ENCODE results near the gene EDRF1.
"Not testable (repeated sequence)": the region's sequence is repeated elsewhere in the genome, so short reads cannot be mapped to it uniquely, and the experiment has no call there.

Gene EDRF1

GRCh38 chr10:125709553-125710474, 9.7 kb upstream of the EDRF1 start:
- no peak for DNase-seq

- DNase-seq = no peak
Measured at GRCh38 chr10:125711110-125711750, 8.3 kb upstream of the EDRF1 start.

GRCh38 chr10:125714728-125715127, 4.8 kb upstream of the EDRF1 start:
- not testable (repeated sequence) for DNase-seq

- no peak for DNase-seq
Measured at GRCh38 chr10:125720002-125720382, 483 bp downstream of the EDRF1 start.

- DNase-seq = no peak
Measured at GRCh38 chr10:125721035-125721434, 1.5 kb downstream of the EDRF1 start.

- no peak for DNase-seq
Measured at GRCh38 chr10:125722811-125723210, 3.3 kb downstream of the EDRF1 start.

GRCh38 chr10:125726914-125727313, 7.4 kb downstream of the EDRF1 start:
- DNase-seq = no peak

- DNase-seq = no peak
Measured at GRCh38 chr10:125727436-125727835, 7.9 kb downstream of the EDRF1 start.

GRCh38 chr10:125734148-125734547, 14.6 kb downstream of the EDRF1 start:
- no peak for DNase-seq

GRCh38 chr10:125734823-125735222, 15.3 kb downstream of the EDRF1 start:
- DNase-seq = no peak

GRCh38 chr10:125738206-125738605, 18.7 kb downstream of the EDRF1 start:
- DNase-seq = no peak

- DNase-seq = no peak
Measured at GRCh38 chr10:125739994-125740679, 20.6 kb downstream of the EDRF1 start.

- DNase-seq = no peak
Measured at GRCh38 chr10:125742465-125742864, 23.0 kb downstream of the EDRF1 start.

- no peak for DNase-seq
Measured at GRCh38 chr10:125744909-125745308, 25.4 kb downstream of the EDRF1 start.

GRCh38 chr10:125747417-125747816, 27.9 kb downstream of the EDRF1 start:
- no peak for DNase-seq

GRCh38 chr10:125756196-125756595, 36.7 kb downstream of the EDRF1 start:
- DNase-seq = no peak

- DNase-seq = no peak
Measured at GRCh38 chr10:125756853-125757487, 37.5 kb downstream of the EDRF1 start.

GRCh38 chr10:125757742-125758141, 38.2 kb downstream of the EDRF1 start:
- no peak for DNase-seq

- no peak for DNase-seq
Measured at GRCh38 chr10:125761961-125762360, 42.5 kb downstream of the EDRF1 start.

- DNase-seq = no peak
Measured at GRCh38 chr10:125762692-125763648, 43.5 kb downstream of the EDRF1 start.

- DNase-seq = no peak
Measured at GRCh38 chr10:125765835-125766234, 46.3 kb downstream of the EDRF1 start.

- DNase-seq = no peak
Measured at GRCh38 chr10:125766511-125766910, 47.0 kb downstream of the EDRF1 start.

Data from NCI-H2107 (cell line).